AG09309 (cell line): ENCODE results near the gene SLC25A24.
"Not testable (repeated sequence)": the region's sequence is repeated elsewhere in the genome, so short reads cannot be mapped to it uniquely, and the experiment has no call there.

ENCODE experiments used
- DNase-seq: peaks from one replicate; pipeline ENCODE4 v3.0.0-alpha.2; 2010; ENCODE audit warnings: low read depth
- H3K4me3 ChIP-seq: 2 replicates; pipeline ENCODE4 v1.5.1; 2011; ENCODE audit warnings: mild to moderate bottlenecking, low read depth, low read length, moderate library complexity; ENCODE audit not compliant: control insufficient read depth
- TF ChIP-seq, protein P1 (sequence below): IDR thresholded peaks from 2 replicates; pipeline ENCODE4 v1.5.1; 2011; ENCODE audit warnings: mild to moderate bottlenecking, low read depth, low read length, inconsistent platforms; ENCODE audit not compliant: insufficient read depth, control insufficient read depth; ENCODE audit errors: missing control alignments

The SLC25A24 gene

DNA sequence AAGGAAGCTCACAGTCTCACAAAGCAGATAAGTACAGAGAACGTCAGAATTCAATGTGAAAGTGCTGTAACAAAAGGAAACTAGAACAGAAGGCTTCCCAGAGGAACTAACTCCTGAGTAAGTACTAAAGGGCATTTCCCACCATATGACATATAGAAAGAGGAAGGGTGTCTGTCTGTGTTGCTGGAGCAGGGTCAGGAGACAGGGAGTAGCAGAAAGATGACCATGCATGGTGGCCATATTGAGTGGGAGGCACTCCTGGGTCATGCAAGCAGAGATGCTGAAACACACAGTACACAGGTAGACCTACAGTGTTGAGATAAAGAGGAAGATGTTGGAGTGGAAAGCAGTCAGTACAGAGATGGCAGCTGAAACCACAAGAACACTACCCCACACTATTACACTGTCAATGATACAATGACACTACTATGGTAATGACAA lies 47.3 kb downstream of the SLC25A24 start:
- TF ChIP-seq, protein P1, sequence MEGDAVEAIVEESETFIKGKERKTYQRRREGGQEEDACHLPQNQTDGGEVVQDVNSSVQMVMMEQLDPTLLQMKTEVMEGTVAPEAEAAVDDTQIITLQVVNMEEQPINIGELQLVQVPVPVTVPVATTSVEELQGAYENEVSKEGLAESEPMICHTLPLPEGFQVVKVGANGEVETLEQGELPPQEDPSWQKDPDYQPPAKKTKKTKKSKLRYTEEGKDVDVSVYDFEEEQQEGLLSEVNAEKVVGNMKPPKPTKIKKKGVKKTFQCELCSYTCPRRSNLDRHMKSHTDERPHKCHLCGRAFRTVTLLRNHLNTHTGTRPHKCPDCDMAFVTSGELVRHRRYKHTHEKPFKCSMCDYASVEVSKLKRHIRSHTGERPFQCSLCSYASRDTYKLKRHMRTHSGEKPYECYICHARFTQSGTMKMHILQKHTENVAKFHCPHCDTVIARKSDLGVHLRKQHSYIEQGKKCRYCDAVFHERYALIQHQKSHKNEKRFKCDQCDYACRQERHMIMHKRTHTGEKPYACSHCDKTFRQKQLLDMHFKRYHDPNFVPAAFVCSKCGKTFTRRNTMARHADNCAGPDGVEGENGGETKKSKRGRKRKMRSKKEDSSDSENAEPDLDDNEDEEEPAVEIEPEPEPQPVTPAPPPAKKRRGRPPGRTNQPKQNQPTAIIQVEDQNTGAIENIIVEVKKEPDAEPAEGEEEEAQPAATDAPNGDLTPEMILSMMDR, result no peak
- H3K4me3 ChIP-seq, result no peak overlapping the region
- DNase-seq, result no peak

DNA sequence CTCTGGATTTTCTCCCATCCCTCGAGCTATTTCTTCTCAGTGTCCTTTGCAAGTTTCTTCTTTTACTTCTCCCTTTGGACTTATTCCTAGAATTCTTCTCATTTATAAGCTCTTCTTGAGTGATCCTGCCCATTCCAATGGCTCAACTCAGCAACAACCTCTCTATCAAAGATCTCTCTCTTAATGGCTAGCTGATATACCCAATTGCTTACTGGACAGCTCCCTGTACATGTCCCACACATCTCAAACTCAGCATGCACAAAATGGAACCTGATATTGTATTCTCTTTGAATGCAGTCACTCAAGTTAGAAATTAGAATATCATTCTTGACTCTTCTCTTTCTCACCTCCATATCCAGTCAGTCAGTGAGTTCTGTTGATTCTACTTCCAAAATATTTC lies 48.6 kb downstream of the SLC25A24 start:
- TF ChIP-seq, protein P1, result no peak
- no peak for DNase-seq
- no peak overlapping the region for H3K4me3 ChIP-seq

GRCh38 chr1:108149796-108150467 lies 50.2 kb downstream of the SLC25A24 start:
- no peak for DNase-seq
- TF ChIP-seq, protein P1, result no peak
- no peak overlapping the region for H3K4me3 ChIP-seq

GRCh38 chr1:108144569-108144968 lies 55.6 kb downstream of the SLC25A24 start:
- H3K4me3 ChIP-seq, DNase-seq: not testable (repeated sequence)

- H3K4me3 ChIP-seq, result no peak overlapping the region
- TF ChIP-seq, protein P1, result no peak
- DNase-seq, result no peak
These were observed 57.3 kb downstream of the SLC25A24 start for GRCh38 chr1:108142773-108143394.

DNA sequence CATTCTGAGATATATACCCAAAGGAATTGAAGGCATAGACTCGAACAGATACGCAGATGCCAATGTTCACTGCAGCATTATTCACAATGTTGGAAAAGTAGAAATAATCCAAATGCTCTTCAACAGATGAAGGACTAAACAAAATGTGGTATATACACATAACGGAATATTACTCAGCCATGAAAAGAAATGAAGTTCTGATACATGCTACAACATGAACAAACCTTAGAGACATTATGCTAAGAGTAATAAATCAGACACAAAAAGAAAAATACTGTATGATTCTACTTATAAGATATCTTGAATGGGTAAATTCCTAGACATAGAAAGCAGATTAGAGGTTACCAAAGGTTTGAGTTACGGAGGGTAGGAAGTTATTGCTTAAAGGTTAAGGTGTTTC lies 57.9 kb downstream of the SLC25A24 start:
- H3K4me3 ChIP-seq, result no peak overlapping the region
- TF ChIP-seq, protein P1, result no peak
- DNase-seq, result no peak

DNA sequence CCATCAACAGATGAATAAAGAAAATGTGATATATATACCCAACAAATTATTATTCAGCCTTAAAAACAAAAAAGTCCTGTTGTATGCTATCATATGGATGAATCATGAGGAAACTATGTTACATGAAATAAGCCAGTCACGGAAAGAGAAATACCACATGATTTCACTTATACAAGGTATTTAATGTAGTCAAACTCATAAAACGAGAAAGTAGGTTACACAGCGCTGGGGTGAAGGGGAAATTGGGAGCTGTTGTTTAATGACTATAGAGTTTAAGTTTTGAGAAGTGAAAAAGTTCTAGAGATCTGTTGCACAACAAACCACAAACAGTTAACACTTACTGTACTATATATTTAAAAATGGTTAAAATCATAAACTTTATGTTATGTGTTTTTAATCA lies 58.5 kb downstream of the SLC25A24 start:
- DNase-seq, result no peak
- TF ChIP-seq, protein P1, result no peak
- H3K4me3 ChIP-seq, result no peak overlapping the region
